GM18498 (cell line): Measurements from ENCODE around the gene SFMBT2.

Source experiments
- ATAC-seq: cut with Tn5 transposase; IDR thresholded peaks from one replicate; pipeline ENCODE4 v1.9.1; 2021; ENCODE audit warnings: mild to moderate bottlenecking, moderate library complexity; ENCODE audit not compliant: unreplicated experiment

Gene SFMBT2

DNA sequence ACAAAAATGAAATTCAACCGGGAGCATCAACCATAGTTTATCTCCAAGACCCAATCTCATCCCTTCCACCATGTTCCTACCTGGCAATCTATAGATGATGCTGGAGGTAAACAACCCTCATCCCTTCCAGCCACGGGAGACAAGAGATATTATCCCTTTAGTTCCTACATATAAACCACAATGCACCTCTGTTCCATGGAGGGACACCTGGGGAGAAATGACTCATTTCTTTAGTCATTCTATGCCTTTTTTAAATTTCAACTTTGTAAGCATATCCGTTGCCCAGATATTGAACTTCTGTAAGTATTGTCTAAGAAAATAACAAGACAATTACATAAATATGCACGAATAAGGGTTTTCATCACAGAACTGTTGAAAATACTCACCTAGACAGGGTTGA, 15.5 kb upstream of the SFMBT2 start:
- ATAC-seq, result no peak

DNA sequence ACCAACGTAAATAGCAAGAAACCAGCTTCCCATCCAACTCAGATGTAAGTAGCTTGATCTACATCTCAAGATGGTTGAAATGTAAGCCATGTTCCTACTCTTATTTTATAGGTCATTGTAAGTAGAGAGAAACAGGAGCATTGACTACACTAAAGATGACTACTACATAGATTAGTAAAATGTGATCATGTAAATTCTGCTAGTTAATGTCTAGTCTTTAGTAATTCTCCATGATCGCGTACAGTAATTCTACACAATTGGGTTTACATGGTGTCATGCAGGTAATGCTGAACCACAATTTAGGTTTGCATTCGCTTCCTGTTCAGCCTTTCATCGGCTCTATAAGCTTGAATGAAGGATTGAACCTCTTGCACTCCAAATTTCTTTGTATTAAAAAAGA, 14.9 kb upstream of the SFMBT2 start:
- no peak for ATAC-seq

DNA sequence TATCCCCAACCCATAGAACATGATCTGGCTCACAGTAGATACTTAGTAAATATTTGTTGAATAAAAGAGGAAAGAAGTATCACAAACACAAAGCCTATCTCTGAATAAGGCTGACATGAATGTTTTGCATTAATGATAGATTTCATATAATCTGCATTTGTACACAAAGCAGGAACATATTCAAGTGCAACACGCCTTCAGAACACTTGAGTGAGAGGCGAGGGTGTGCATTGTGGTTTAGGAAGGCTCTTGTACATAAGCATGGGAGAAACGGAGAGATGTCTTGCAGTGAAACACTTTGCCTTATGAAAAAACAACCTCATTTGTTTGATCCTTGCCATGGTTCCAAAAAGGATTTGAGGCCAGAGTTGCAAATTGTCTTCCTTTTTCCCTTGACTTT, 14.1 kb upstream of the SFMBT2 start:
- no peak for ATAC-seq

DNA sequence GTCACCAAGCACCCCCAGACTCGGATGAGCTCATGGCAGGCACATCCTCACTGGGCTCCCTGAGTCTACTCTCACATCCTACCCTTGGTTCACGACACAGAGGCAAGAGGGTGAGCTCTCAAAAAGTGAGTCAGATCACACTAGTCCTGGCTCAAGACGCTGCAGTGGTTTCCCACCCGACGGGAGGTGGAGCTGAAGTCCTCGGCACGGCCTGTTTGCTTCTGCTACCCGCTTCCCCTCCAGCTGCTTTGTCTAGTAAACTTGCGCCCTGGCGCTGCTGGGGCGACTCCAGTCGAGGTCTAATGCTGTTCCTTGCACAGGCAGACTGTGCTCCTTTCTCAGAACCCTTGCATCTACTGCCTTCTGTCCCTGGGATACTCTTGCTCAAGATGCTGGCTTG, 13.5 kb upstream of the SFMBT2 start:
- no peak for ATAC-seq

- ATAC-seq, result no peak
Measured at GRCh38 chr10:7423521-7423920, 12.7 kb upstream of the SFMBT2 start.

GRCh38 chr10:7421526-7421925, 10.7 kb upstream of the SFMBT2 start:
- ATAC-seq, result no peak

DNA sequence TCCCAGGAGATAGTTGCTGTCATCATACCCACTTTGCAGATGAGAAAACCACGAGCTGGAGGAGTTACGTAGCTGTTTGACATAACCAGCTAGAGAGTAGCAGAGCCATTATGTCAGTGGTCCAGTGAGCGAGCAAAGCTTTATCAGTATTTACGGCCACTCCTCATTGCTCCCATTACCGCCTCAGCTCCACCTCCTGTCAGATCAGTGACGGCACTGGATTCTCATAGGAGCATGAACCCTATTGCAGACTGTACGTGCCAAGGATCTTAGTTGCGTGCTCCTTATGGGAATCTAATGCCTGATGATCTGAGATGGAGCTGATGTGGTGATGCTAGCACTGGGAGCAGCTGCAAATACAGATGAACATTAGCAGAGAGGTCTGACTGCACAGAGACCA, 9.2 kb upstream of the SFMBT2 start:
- ATAC-seq, result no peak

DNA sequence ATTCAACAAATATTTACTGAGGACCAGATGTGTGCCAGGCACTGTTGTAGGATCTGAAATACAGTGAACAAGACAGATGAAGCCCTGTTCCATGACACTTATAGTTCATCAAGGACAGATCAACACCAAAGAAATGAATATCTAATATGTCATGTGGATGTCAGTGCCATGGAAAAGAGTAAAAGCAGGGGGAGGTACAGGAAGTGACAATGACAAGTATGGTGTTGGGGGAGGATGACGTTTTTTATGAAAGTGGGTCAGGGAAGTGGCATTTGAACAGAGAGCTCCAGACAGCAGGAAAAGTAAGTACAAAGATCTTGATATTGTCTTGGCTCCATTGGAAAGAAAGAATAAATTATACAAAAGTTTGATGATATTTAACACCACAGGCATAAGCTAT, 7.0 kb upstream of the SFMBT2 start:
- ATAC-seq, result no peak

DNA sequence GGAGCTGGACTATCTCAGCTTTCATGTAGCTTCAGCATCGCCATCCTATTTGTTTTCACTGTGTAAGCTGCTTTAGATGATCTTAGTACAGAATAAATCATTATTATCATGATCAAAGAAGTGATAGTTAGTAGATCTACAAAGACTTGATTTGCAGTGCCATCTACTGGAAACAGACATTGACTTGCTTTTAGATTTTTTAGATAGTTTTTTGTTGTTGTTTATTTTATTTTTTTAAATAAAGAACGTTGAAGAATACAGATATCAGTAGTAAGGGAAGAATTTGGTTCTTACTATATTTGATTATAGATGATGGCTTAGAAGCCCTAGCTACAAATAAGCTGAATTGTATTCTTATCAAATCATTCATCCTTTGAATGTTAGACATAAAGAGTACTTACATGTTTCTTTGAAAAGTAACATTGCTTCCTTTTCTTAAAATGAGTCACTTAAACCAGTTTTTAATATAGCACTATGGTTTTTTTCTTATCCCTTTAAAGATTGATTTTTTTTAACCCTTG, 6.3 kb upstream of the SFMBT2 start:
- ATAC-seq, result no peak

GRCh38 chr10:7414766-7415165, 3.9 kb upstream of the SFMBT2 start:
- ATAC-seq, result no peak

DNA sequence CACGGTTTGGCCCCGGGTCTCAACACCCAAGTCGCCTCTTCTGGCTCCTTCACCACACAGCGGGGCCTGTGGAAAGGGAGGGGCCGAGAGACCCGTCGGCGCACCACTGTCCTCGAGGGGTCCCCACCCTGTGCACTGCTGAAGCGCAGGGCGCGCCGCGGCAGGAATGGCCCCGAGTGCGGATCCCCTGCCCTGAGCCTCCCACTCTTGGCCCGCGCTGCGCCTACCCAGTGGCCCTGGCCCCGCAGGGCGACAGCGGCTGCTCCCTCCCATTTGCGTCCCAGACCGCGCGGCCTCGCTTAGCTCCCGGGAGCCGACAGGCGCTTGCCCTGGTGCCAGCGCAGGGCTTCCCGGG, 2.1 kb upstream of the SFMBT2 start:
- no peak for ATAC-seq

DNA sequence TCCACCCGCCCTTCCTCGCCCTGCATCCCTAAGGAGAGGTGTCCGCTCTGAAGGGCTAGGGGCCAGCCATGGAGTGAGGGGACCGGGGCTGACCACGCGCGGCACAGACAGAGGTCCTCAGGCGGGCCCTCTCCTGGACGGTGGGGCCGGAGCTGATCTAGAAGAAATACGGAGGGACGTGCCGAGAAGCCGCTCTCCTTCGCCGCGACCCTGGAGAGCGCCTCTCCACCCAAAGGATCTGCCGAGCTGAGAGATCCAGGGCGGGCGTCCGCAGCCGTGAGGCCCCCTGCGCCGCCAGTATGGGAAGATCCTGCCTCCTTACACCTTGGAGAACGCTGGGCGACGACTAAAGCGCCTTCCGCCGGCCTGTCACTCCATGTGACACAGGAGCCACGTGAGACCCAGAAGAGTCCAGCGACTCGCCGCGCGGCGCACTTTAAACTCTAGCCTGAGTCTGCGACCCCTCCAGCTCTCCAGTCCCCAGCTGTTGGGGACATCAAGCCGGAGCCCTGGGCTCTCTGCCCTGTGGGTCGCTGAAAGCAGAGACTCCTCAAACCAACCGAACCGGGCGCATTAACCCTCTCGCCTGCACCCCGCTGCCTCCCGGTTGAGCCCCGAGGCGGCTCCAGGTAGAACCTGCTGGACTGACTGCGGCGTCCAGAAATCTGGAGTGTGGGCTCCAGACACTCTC, 1.5 kb upstream of the SFMBT2 start:
- ATAC-seq, result no peak

GRCh38 chr10:7411671-7412128, 866 bp upstream of the SFMBT2 start:
- ATAC-seq, result no peak

DNA sequence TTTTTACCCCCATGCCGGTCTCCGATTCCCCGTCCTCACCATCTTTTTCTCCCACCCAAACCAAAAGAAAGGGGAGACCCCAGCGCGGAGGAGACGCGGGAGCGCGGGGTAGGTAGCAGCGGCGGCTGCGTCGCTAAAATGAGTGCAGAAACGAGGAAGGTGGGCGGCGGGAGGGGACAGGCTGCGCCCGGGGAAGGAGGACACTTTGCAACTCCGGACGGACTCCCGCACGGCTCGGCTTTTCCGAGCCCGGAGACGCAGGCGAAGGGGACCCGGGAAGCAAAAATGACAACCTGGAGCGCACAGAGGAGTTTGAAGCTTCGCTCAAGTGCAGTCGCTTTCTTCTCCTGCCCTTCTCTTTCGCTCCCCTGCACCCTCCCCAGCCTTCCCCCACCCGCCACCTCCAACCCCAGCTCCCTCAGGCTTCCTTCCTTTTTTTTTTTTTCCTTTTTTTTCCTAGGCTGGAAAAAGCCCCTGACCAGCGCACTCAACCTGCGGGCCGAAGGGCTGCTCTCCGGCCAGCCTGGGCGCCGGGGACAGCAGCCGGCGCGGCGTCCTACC, 453 bp downstream of the SFMBT2 start:
- ATAC-seq, result peak; percentile 14

DNA sequence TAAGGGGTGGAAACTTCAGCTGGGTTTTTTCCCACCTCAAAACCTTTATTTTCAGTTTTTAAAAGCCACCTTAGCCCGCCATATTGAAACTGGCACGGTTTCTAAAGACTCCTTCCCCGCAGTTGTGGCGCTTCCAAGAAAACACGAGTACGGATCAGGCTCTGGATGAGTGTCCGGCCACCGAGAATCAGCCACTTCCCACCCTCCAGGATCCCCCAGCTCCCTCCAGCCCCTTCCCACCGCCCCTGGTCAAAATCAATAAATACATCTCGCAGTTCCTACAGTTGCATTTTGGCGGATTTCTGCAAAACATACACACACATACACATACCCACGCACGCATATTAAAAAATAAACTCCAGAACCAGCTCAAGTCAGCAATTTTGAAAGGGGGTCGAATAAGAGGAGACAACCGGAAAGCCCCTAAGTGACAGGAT, 1.1 kb downstream of the SFMBT2 start:
- no peak for ATAC-seq

GRCh38 chr10:7409045-7409731, 1.6 kb downstream of the SFMBT2 start:
- ATAC-seq, result peak; percentile 44

GRCh38 chr10:7408291-7409044, 2.4 kb downstream of the SFMBT2 start:
- no peak for ATAC-seq

GRCh38 chr10:7407368-7408290, 3.2 kb downstream of the SFMBT2 start:
- no peak for ATAC-seq

DNA sequence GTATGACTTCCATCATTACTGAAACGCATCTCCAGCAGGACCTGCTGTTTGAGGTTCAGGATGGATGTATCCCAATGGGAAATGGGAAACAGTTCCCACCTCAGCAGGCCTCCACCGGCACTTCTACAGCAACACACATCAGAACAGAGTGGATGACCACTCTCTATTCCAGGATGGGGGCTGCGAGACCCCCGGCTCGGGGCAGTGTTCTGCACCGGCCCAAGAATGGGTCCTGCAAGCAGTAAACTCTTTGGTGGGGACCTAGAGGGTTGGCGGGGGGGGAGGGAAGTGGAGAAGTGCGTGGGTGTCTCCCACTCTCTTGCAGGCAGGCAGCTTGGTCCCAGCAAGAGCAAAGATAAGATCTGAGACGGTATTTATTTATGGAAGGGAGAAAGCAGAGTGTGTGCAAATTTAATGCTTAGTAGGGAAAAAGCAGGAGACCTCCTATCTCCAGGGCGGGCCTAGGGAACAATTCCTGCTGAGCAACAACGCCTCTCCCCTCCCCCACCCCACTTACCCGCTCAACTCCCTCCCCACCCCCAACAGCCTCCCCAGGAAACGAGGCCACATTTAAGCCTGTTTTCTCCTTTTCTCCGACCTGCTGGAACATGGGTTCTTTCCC, 4.0 kb downstream of the SFMBT2 start:
- no peak for ATAC-seq

- ATAC-seq, result no peak
Measured at GRCh38 chr10:7405637-7406036, 5.2 kb downstream of the SFMBT2 start.
